Lower leg skin (tissue), 3 donors: Measurements from ENCODE around the gene TERT.

ENCODE experiments used
- CTCF ChIP-seq, 3 donors: fragments of 450-650 bp; IDR thresholded peaks; one replicate each; pipeline ENCODE4 v1.5.1; 2016; ENCODE audit warnings: antibody characterized with exemption in 3 of 3, mild to moderate bottlenecking in 3 of 3, moderate library complexity in 2 of 3
- POLR2A ChIP-seq, 2 donors: fragments of 450-650 bp; IDR thresholded peaks; one replicate each; pipeline ENCODE4 v1.6.1; 2016 to 2017; ENCODE audit warnings: antibody characterized with exemption in 2 of 2, mild to moderate bottlenecking in 1 of 2, moderate library complexity in 1 of 2

GRCh38 chr5:1252681-1253080, 42.2 kb downstream of the TERT start:
- TF ChIP-seq CTCF (IDR thresholded peaks at IDR 0.05) (no peak), POLR2A (IDR thresholded peaks at IDR 0.05) (no peak)
